Adrenal gland (tissue), 5 donors: ENCODE measurements around the gene TRIM62.

ENCODE experiments used
- POLR2A ChIP-seq, 2 donors: fragments of 450-650 bp; IDR thresholded peaks; one replicate each; pipeline ENCODE4 v1.6.1; 2017; ENCODE audit warnings: antibody characterized with exemption in 2 of 2, mild to moderate bottlenecking in 2 of 2, moderate library complexity in 1 of 2
- TF ChIP-seq, protein P1 (sequence below), 6 experiments: fragments of 450-650 bp in 4 of 6; fragments of 200-600 bp in 2 of 6; sonication (generic) in 1 of 6; IDR thresholded peaks; 1 replicate in 5 of 6; 2 replicates in 1 of 6; pipeline versions ENCODE4 v1.5.1 to v1.8.0; 2016 to 2021; ENCODE audit warnings: antibody characterized with exemption in 6 of 6, mild to moderate bottlenecking in 2 of 6, moderate library complexity in 1 of 6
- donor health status: DM: no; HTN: no; CAD: no.

DNA sequence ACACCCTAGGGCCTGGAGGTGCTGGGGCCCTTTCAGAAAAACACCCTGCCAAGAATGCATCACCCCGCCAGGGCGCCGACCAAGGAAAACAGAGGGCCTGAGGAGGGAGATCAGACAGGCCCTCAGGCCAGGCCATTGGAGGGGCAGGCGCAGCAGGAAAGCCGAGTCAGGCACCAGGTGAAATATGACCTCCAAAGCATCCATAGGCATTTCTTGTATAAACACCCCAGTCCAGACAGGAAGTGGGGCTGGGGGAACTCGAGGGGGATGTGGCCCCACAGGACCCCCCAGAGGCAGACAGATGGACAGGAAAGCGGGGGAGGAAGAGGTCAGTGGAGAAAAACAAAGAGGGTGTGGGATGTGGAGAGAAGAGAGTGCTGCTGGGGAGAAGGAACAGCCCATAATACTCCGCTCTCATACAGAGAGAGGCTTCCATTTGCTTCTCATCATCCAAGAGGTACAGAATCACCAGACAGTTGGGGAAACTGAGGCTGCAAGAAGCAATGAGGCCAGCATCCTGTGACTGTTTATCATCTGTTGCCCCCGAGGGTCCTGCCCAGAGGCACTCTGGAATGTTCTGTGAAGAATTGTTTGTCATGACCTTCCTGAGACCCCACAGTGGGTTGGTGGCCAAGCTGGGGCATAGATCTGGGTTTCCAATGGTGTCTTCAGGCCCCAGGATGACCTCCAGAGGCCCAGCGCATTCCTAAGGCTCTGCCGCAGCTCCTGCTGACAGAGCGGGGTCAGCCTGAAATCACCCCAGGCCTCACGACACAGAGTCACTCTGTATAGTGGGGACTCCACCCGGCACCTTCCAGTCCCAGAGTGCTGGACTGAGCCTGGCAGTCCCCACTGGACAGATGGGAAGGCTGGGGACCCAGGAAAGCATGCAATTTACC lies 18.0 kb downstream of the TRIM62 start:
- TF ChIP-seq, protein P1, sequence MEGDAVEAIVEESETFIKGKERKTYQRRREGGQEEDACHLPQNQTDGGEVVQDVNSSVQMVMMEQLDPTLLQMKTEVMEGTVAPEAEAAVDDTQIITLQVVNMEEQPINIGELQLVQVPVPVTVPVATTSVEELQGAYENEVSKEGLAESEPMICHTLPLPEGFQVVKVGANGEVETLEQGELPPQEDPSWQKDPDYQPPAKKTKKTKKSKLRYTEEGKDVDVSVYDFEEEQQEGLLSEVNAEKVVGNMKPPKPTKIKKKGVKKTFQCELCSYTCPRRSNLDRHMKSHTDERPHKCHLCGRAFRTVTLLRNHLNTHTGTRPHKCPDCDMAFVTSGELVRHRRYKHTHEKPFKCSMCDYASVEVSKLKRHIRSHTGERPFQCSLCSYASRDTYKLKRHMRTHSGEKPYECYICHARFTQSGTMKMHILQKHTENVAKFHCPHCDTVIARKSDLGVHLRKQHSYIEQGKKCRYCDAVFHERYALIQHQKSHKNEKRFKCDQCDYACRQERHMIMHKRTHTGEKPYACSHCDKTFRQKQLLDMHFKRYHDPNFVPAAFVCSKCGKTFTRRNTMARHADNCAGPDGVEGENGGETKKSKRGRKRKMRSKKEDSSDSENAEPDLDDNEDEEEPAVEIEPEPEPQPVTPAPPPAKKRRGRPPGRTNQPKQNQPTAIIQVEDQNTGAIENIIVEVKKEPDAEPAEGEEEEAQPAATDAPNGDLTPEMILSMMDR (IDR thresholded peaks at IDR 0.05): no peak
- no peak for TF ChIP-seq POLR2A (IDR thresholded peaks at IDR 0.05)
